ENCODE measurements around the gene NRDC.

NRDC gene

GRCh38 chr1:51741121-51741681 lies 137.3 kb downstream of the NRDC start:
- in situ Hi-C loops (cut with MboI; ENCODE audit: low pct_unique_long_range_greater_than_20kb, low sequenced_read_pairs, unreplicated experiment), result no loop called here

GRCh38 chr1:51740652-51741051 lies 137.9 kb downstream of the NRDC start:
- TF ChIP-seq, protein P1, sequence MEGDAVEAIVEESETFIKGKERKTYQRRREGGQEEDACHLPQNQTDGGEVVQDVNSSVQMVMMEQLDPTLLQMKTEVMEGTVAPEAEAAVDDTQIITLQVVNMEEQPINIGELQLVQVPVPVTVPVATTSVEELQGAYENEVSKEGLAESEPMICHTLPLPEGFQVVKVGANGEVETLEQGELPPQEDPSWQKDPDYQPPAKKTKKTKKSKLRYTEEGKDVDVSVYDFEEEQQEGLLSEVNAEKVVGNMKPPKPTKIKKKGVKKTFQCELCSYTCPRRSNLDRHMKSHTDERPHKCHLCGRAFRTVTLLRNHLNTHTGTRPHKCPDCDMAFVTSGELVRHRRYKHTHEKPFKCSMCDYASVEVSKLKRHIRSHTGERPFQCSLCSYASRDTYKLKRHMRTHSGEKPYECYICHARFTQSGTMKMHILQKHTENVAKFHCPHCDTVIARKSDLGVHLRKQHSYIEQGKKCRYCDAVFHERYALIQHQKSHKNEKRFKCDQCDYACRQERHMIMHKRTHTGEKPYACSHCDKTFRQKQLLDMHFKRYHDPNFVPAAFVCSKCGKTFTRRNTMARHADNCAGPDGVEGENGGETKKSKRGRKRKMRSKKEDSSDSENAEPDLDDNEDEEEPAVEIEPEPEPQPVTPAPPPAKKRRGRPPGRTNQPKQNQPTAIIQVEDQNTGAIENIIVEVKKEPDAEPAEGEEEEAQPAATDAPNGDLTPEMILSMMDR (IDR thresholded peaks at IDR 0.05; ENCODE audit: extremely low read depth, insufficient read depth, missing control alignments), result no peak
- in situ Hi-C loops (cut with MboI; ENCODE audit: low pct_unique_long_range_greater_than_20kb, low sequenced_read_pairs, unreplicated experiment), result no loop called here
- DNase-seq (ENCODE audit: low spot score), result no peak

More at GRCh38 chr1:51741121-51741681, 137.3 kb downstream of the NRDC start:
- no peak for DNase-seq (ENCODE audit: low spot score)
- TF ChIP-seq, protein P1 (IDR thresholded peaks at IDR 0.05; ENCODE audit: extremely low read depth, insufficient read depth, missing control alignments), result no peak
